Peyer's patch (tissue), 4 donors: Measurements from ENCODE around the gene PCCB.

Source experiments
- CTCF ChIP-seq, 6 experiments: fragments of 450-650 bp in 4 of 6; fragments of 200-600 bp in 2 of 6; sonication (generic) in 1 of 6; IDR thresholded peaks; one replicate each; pipeline ENCODE4 v1.5.1; 2017 to 2019; ENCODE audit warnings: antibody characterized with exemption in 6 of 6, mild to moderate bottlenecking in 3 of 6, moderate library complexity in 1 of 6
- POLR2A ChIP-seq, 2 donors: fragments of 450-650 bp; IDR thresholded peaks; one replicate each; pipeline ENCODE4 v1.5.1; 2017; ENCODE audit warnings: antibody characterized with exemption in 2 of 2, mild to moderate bottlenecking in 2 of 2, moderate library complexity in 2 of 2

GRCh38 chr3:136343446-136343845, 93.3 kb downstream of the PCCB start:
- TF ChIP-seq CTCF (IDR thresholded peaks at IDR 0.05) (no peak), POLR2A (IDR thresholded peaks at IDR 0.05) (no peak)
